ENCODE data around the gene RNF41. TPM values are rescaled to one million over a fixed set of nuclear protein-coding genes. Genes with fewer than 3 reads are reported as not detected.

The RNF41 gene
- polyA plus RNA-seq, 1 experiment = 97.2 TPM

GRCh38 chr12:56261503-56262232 is 39.9 kb upstream of the RNF41 start:
- H3K9me3 ChIP-seq (ENCODE audit: control insufficient read depth, insufficient read depth, low read length) = no peaks in the 10 kb centered on the region; the same call in 1 of the 2 replicates
- POLR2A ChIA-PET = no interaction called here
- no peak overlapping the region for H3K27ac ChIP-seq (ENCODE audit: low read depth, low read length)
- no peak for TF ChIP-seq CTCF (IDR thresholded peaks at IDR 0.05; ENCODE audit: low read depth, low read length)
- no peak overlapping the region for H3K4me3 ChIP-seq (ENCODE audit: low read depth, low read length)
- CTCF ChIA-PET = no interaction called here
- DNase-seq (ENCODE audit: low read depth, low spot score) = no peak
- H3K27me3 ChIP-seq (ENCODE audit: control insufficient read depth, insufficient read depth, low read length) = no peaks in the 10 kb centered on the region

- DNase-seq (ENCODE audit: low read depth, low spot score) = no peak
- no peak overlapping the region for H3K27ac ChIP-seq (ENCODE audit: low read depth, low read length)
- ChIA-PET POLR2A (no interaction called here), CTCF (no interaction called here)
- H3K4me3 ChIP-seq (ENCODE audit: low read depth, low read length) = no peak overlapping the region
- H3K27me3 ChIP-seq (ENCODE audit: control insufficient read depth, insufficient read depth, low read length) = no peaks in the 10 kb centered on the region
- TF ChIP-seq CTCF (IDR thresholded peaks at IDR 0.05; ENCODE audit: low read depth, low read length) = no peak
- H3K9me3 ChIP-seq (ENCODE audit: control insufficient read depth, insufficient read depth, low read length) = no peaks in the 10 kb centered on the region; the same call in 1 of the 2 replicates
Observed at GRCh38 chr12:56260921-56261320, 39.2 kb upstream of the RNF41 start.

GRCh38 chr12:56260380-56260779 is 38.7 kb upstream of the RNF41 start:
- no peak overlapping the region for H3K4me3 ChIP-seq (ENCODE audit: low read depth, low read length)
- no peaks in the 10 kb centered on the region; the same call in 1 of the 2 replicates for H3K9me3 ChIP-seq (ENCODE audit: control insufficient read depth, insufficient read depth, low read length)
- H3K27ac ChIP-seq (ENCODE audit: low read depth, low read length) = no peak overlapping the region
- ChIA-PET CTCF (no interaction called here), POLR2A (no interaction called here)
- H3K27me3 ChIP-seq (ENCODE audit: control insufficient read depth, insufficient read depth, low read length) = no peaks in the 10 kb centered on the region
- no peak for DNase-seq (ENCODE audit: low read depth, low spot score)
- no peak for TF ChIP-seq CTCF (IDR thresholded peaks at IDR 0.05; ENCODE audit: low read depth, low read length)

- Histone ChIP-seq H3K9me3 (ENCODE audit: control insufficient read depth, insufficient read depth, low read length) (no peaks in the 10 kb centered on the region; the same call in 1 of the 2 replicates), H3K27ac (ENCODE audit: low read depth, low read length) (peak overlapping the region; percentile 73), H3K4me3 (ENCODE audit: low read depth, low read length) (peak overlapping the region; percentile 77), H3K27me3 (ENCODE audit: control insufficient read depth, insufficient read depth, low read length) (no peaks in the 10 kb centered on the region)
- no peak for DNase-seq (ENCODE audit: low read depth, low spot score)
- ChIA-PET POLR2A (interaction anchor here (1.1 to 1.8 kb wide), 4 partner anchors 8 to 191 kb away, joined by 3 to 14 read pairs (median 4); partner anchors contain the start of genes COQ10A, RNF41 and TIMELESS), CTCF (interaction anchor here (0.7 to 4.0 kb wide), 8 partner anchors 8 to 377 kb away, joined by 3 to 23 read pairs (median 4); partner anchors contain the start of genes COQ10A, ESYT1 and RNF41)
- no peak for TF ChIP-seq CTCF (IDR thresholded peaks at IDR 0.05; ENCODE audit: low read depth, low read length)
Observed at GRCh38 chr12:56258820-56259183, 37.1 kb upstream of the RNF41 start.

Measured in AG04450 (cell line).